ENCODE measurements around the gene CAMTA1.

GRCh38 chr1:7298145-7298544 is 512.9 kb downstream of the CAMTA1 start:
- TF ChIP-seq CTCF (conservative IDR thresholded peaks at IDR 0.05; ENCODE audit: low read depth, low read length), result no peak
- TF ChIP-seq EZH2 (IDR thresholded peaks at IDR 0.05; ENCODE audit: borderline replicate concordance, low read depth, low read length, poor library complexity, severe bottlenecking), result no peak

Data from A673 (cell line).